ENCODE results near the gene HERC4.
"Not testable (repeated sequence)": the region's sequence is repeated elsewhere in the genome, so short reads cannot be mapped to it uniquely, and the experiment has no call there.

HERC4 gene

DNA sequence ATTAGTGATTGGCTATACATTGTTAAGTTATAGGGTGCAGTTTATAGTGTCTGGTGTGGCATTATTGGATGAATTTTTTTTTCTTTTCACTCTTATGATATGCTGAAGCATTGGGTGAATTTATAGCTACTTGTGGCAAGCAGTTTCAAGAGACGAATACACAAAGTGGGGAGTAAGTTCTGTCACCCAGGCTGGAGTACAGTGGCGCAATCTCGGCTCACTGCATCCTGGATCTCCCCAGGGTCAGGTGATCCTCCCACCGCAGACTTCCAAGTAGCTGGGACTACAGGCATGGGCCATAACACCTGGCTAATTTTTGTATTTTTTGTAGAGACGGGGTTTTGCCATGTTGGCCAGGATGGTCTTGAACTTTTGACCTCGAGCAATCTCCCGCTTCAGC lies 196.9 kb downstream of the HERC4 start:
- no peak for DNase-seq (ENCODE audit: low spot score)

DNA sequence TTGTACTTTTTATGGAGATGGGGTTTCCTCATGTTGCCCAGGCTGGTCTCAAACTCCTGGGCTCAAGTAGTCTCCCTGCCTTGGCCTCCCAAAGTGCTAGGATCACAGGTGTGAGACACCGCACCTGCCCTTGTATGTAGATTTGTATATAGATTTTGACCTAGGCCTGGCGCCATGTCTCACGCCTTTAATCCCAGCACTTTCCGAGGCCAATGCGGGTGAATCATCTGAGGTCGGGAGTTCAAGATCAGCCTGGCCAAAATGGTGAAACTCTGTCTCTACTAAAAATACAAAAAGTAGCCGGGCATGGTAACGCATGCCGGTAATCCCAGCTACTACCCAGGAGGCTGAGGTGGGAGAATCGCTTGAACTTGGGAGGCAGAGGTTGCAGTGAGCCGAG lies 197.7 kb downstream of the HERC4 start:
- not testable (repeated sequence) for DNase-seq (ENCODE audit: low spot score)

DNA sequence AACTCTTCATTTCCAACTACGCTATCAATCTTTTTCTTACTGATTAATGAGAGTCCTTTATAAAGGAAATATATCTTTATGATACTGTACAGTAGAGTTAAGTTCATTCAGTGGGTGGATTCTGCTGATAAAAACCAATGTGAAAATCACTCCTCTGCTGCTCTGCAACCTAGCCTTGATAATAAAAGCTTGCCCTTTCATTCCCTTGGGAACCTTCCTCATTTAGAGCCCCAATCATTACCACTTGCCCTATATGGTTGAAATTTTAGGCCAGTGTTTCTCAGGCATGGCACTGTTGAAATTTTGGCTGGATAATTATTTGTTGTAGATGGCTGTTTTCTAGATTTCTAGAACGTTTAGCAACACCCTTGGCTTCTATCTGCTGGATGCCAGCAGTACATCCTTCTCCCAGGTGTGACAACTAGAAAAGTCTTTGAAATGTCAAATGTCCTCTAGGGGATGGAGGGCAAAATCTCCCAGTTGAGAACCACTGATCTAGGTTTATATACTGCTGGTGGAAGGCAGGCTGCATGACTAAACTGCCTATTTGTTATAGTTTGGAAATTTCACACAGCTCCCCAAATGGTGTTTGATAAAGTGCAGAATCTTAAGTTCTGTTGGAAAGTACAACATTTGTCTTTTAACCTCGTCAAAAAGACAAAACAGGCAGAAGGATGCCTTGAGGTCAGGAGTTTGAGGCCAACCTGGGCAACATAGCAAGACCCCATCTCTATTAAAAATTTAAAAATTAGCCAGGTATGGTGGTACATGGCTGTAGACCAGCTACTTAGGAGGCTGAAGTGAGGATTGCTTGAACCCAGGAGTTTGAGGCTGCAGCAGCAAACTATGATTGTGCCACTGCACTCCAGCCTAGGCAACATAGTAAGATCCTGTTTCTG lies 199.5 kb downstream of the HERC4 start:
- no peak for DNase-seq (ENCODE audit: low spot score)

Measured in COLO829 (cell line).